H7 (cell line): ENCODE measurements around the gene RARA. TPM values are rescaled to one million over a fixed set of nuclear protein-coding genes. Genes with fewer than 3 reads are reported as not detected.

Experiments
- DNase-seq: peaks from one replicate; pipeline ENCODE4 v3.0.0; 2012
- H3K27me3 ChIP-seq: 2 replicates; pipeline ENCODE4 v1.6.0; 2011; ENCODE audit warnings: mild to moderate bottlenecking, low read length; ENCODE audit not compliant: control insufficient read depth, insufficient read depth
- H3K36me3 ChIP-seq: replicated peaks from 2 replicates; pipeline ENCODE4 v1.5.1; 2011; ENCODE audit warnings: low read length; ENCODE audit not compliant: control insufficient read depth, insufficient read depth
- H3K4me3 ChIP-seq: 2 replicates; pipeline ENCODE4 v1.5.1; 2011; ENCODE audit warnings: low read depth, mild to moderate bottlenecking, control low read depth, low read length, moderate library complexity; ENCODE audit not compliant: insufficient read depth
- total RNA-seq: library from RNA; depleted of rRNA; stranded (reverse); fragments of >200 nt; shearing (Covaris generic); gene quantifications from 2 replicates; pipeline ENCODE4 v1.2.3, GENCODE V29; 2014; rRNA removed

The RARA gene
- 19.3 and 22.1 TPM in 2 replicates for total RNA-seq

- Histone ChIP-seq H3K4me3 (peak within 1 kb of the TSS; percentile 67), H3K36me3 (no peaks in the 10 kb centered on the region), H3K27me3 (no peaks in the 10 kb centered on the region; the same call in 1 of the 2 replicates)
- peak; percentile 88 for DNase-seq
Observed at GRCh38 chr17:40309031-40309948, at the start of gene RARA. TSS of gene RARA (plus strand) at chr17:40309180. CDS start at chr17:40331219, 22,039 bp downstream.

DNA sequence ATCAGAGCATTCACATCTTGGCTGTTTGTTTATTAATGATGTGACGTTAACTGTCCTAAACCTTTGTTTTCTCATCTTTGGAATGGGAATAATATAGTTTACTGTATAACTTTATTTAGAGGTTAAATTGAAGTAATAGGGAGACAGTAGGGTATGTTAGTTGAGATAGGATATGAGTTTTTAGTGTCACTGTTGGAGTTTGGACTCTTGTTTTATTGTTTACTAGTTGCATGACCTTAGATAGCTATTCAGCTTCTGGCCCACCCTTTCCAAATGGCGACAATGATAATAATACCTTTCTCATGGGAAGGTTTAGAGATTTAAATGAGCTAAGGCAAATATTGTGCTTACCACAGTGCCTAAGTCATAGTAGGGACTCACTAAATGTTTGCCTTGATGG, 49.5 kb upstream of the RARA start:
- Histone ChIP-seq H3K27me3 (no peaks in the 10 kb centered on the region), H3K36me3 (peaks cover 4% of the 10 kb centered on the region), H3K4me3 (no peak overlapping the region)
- no peak for DNase-seq

DNA sequence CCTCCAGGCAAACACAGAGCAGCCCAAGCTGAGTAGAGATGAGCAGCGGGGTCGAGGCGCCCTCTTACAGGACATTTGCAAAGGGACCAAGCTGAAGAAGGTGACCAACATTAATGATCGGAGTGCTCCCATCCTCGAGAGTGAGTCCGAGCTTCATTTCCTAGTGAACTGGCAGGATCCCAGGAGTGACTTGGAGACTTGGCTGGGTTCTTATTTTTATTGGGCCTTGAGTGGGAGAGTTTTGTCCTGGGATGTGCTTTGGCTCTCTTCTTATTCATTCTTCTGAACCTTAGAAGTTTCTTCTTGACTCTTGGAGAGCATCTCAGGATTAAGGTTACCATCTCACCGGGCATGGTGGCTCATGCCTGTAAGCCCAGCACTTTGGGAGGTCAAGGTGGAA, 48.5 kb upstream of the RARA start:
- Histone ChIP-seq H3K4me3 (no peak overlapping the region), H3K36me3 (peaks cover 5% of the 10 kb centered on the region), H3K27me3 (no peaks in the 10 kb centered on the region)
- no peak for DNase-seq

- Histone ChIP-seq H3K27me3 (no peaks in the 10 kb centered on the region), H3K36me3 (peaks cover 3% of the 10 kb centered on the region), H3K4me3 (no peak overlapping the region)
- peak; percentile 48 for DNase-seq
Observed at GRCh38 chr17:40264458-40265185, 44.4 kb upstream of the RARA start.

DNA sequence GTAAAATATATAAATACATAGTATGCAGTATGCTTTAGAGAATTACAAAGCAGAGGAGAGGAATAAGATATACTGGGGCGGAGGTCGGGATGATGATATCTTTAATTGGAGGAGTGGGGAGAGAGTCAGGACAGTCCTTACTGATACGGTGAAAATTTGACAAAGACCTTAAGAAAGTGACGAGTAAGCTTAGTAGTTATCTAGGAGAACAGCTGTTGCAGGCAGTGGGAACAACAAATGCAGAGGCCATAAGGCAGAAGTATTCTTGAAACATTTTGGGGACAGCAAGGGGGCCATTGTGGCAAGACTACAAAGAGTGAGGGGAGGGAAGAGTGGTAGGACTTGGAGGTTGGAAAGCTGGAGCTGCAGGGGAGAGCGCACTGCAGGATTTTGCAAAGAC, 43.6 kb upstream of the RARA start:
- no peak for DNase-seq
- Histone ChIP-seq H3K27me3 (no peaks in the 10 kb centered on the region), H3K36me3 (peaks cover 3% of the 10 kb centered on the region), H3K4me3 (no peak overlapping the region)

DNA sequence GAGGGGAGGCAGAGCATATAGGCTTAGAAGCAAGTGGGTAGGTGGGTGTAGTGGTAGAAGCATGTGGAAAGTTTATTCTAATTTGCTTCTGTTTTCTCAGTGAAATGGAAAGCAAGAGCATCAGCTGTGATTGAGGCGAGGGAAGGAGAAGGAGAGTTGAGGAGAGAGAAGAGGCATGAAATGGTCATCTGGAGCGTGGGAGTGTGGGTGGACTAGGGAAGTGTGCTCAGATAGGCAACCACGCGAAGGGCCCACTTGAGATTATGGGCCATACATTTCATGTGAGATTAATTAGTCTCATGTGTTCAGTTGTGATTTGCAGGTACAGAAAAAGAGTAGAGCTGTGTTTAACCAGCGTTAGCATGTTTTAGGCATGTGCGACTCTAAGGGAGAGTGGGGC, 42.1 kb upstream of the RARA start:
- DNase-seq = no peak
- no peak overlapping the region for H3K4me3 ChIP-seq
- H3K36me3 ChIP-seq = peaks cover 3% of the 10 kb centered on the region
- H3K27me3 ChIP-seq = no peaks in the 10 kb centered on the region

GRCh38 chr17:40268141-40268712, 40.8 kb upstream of the RARA start:
- DNase-seq = no peak
- Histone ChIP-seq H3K27me3 (no peaks in the 10 kb centered on the region), H3K4me3 (no peak overlapping the region), H3K36me3 (peaks cover 3% of the 10 kb centered on the region)

- DNase-seq = no peak
- Histone ChIP-seq H3K36me3 (peaks cover 17% of the 10 kb centered on the region), H3K27me3 (no peaks in the 10 kb centered on the region), H3K4me3 (no peak overlapping the region)
Observed at GRCh38 chr17:40278414-40278813, 30.6 kb upstream of the RARA start.

GRCh38 chr17:40279402-40279801, 29.6 kb upstream of the RARA start:
- H3K36me3 ChIP-seq = peaks cover 17% of the 10 kb centered on the region
- no peak overlapping the region for H3K4me3 ChIP-seq
- DNase-seq = no peak
- H3K27me3 ChIP-seq = no peaks in the 10 kb centered on the region

DNA sequence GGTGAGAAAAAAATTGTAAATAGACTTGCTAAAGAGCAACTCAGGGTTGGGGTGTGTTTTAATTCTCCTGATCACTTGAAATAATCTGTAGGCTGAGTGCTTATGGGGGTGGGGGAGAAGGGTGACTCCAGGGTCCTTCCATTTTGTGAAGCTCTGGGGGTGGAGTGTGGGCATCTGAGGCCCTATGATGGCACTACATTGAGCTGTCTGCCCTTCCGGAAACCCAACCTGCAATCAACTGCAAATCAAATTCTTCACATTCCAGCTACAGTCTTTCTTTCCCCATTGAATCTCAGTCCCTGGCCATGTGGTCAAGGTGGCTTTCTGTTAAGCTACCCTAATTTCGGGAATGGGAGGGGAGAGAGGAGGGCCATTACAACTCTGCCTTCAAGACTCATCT, 27.3 kb upstream of the RARA start:
- Histone ChIP-seq H3K27me3 (no peaks in the 10 kb centered on the region), H3K4me3 (no peak overlapping the region), H3K36me3 (peaks cover 17% of the 10 kb centered on the region)
- DNase-seq = peak; percentile 70

DNA sequence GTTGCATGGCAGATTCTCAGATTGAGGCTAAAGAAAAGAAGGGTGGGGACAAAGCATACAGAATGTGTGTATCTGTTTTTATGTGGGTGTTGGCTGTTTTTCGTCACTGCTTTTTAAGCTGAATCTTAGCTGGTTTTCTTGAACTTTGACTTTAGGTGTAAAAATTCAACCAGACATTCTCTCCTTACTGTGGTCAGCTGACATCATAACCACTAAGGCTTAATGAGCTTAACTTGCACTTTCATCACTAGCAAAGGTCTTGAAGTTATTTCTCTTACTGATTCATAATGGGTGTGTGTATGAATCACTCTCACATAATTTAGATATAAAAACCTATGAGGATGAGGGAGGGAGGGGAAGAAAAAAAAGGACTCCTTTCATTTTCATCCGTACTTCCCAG, 25.3 kb upstream of the RARA start:
- H3K36me3 ChIP-seq = peaks cover 11% of the 10 kb centered on the region
- DNase-seq = no peak
- H3K4me3 ChIP-seq = no peak overlapping the region
- H3K27me3 ChIP-seq = no peaks in the 10 kb centered on the region

- H3K4me3 ChIP-seq = no peak overlapping the region
- H3K36me3 ChIP-seq = peaks cover 7% of the 10 kb centered on the region
- no peak for DNase-seq
- H3K27me3 ChIP-seq = no peaks in the 10 kb centered on the region
Observed at GRCh38 chr17:40284085-40284713, 24.8 kb upstream of the RARA start.

GRCh38 chr17:40286473-40286872, 22.5 kb upstream of the RARA start:
- Histone ChIP-seq H3K36me3 (peaks cover 13% of the 10 kb centered on the region), H3K4me3 (no peak overlapping the region), H3K27me3 (no peaks in the 10 kb centered on the region)
- no peak for DNase-seq

DNA sequence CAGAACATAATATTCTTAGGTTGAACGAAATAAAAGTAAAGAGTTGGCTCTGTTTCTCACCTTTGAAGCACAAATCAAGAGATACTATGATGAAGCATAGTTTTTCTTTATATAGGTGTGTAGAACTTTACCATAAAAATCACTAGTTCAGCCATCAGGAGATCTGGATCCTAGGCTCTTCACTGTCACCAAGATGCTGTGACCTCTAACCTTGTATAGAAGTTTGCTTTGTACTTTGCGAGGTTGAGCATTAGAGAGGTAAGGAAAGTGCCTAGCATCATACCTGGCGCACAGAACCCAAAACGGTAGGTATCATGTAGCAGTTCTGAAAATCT, 21.9 kb upstream of the RARA start:
- peaks cover 17% of the 10 kb centered on the region for H3K36me3 ChIP-seq
- DNase-seq = no peak
- no peaks in the 10 kb centered on the region for H3K27me3 ChIP-seq
- no peak overlapping the region for H3K4me3 ChIP-seq
